Large intestine (tissue), 3 donors: Measurements from ENCODE around the gene CROCC. TPM values are rescaled to one million over a fixed set of nuclear protein-coding genes. Genes with fewer than 3 reads are reported as not detected.
A peak's percentile ranks its signal among the peaks of the same experiment; 100 is the strongest.
"Not testable (repeated sequence)": the region's sequence is repeated elsewhere in the genome, so short reads cannot be mapped to it uniquely, and the experiment has no call there.

Experiments
- DNase-seq, 2 donors: peaks; one replicate each; pipeline versions ENCODE4 v3.0.0 to v3.0.0-alpha.2; 2013
- H3K27ac ChIP-seq: one replicate; pipeline ENCODE4 v1.5.1; 2013; ENCODE audit warnings: low read length
- H3K27me3 ChIP-seq: 2 replicates; pipeline ENCODE4 v1.6.1; 2013; ENCODE audit warnings: low read length; ENCODE audit not compliant: control insufficient read depth, insufficient read depth
- H3K36me3 ChIP-seq: 2 replicates; pipeline ENCODE4 v1.6.1; 2013; ENCODE audit warnings: low read length; ENCODE audit not compliant: control insufficient read depth, insufficient read depth
- H3K4me1 ChIP-seq: one replicate; pipeline ENCODE4 v1.6.1; 2013; ENCODE audit warnings: low read length; ENCODE audit not compliant: control insufficient read depth, insufficient read depth
- H3K4me3 ChIP-seq: one replicate; pipeline ENCODE4 v1.5.1; 2013; ENCODE audit warnings: low read length
- H3K9me3 ChIP-seq: one replicate; pipeline ENCODE4 v1.6.1; 2013; ENCODE audit warnings: mild to moderate bottlenecking, low read depth, low read length, moderate library complexity; ENCODE audit not compliant: control insufficient read depth
- WGBS: methylation state at CpG from one replicate; pipeline ENCODE4 v1.1.5; 2013; ENCODE audit warnings: low lambda C conversion rate; ENCODE audit not compliant: insufficient coverage; 5-methylcytosine and 5-hydroxymethylcytosine counted together
- polyA plus RNA-seq: library from polyadenylated mRNA; unstranded; fragments of 120-200 nt; gene quantifications from one replicate; pipeline ENCODE4 v1.2.1, GENCODE V29; 2013

The CROCC gene
- polyA plus RNA-seq, 1 donor, result 24.8 TPM

GRCh38 chr1:16907870-16908758, 13.6 kb upstream of the CROCC start:
- no peak overlapping the region for H3K27ac ChIP-seq
- no peak overlapping the region for H3K4me3 ChIP-seq
- no peak for DNase-seq
- H3K27me3 ChIP-seq, result no peaks in the 10 kb centered on the region
- H3K4me1 ChIP-seq, result peaks cover 6% of the 10 kb centered on the region
- 87% methylated on average over 5 of the region's 15 CpGs for WGBS
- H3K36me3 ChIP-seq, result no peaks in the 10 kb centered on the region
- no peaks in the 10 kb centered on the region for H3K9me3 ChIP-seq

- H3K27me3 ChIP-seq, H3K36me3 ChIP-seq, H3K9me3 ChIP-seq, H3K4me1 ChIP-seq, H3K27ac ChIP-seq, DNase-seq, H3K4me3 ChIP-seq: not testable (repeated sequence)
- WGBS, result no CpG with 5 or more reads among the region's 8 CpGs
These were observed 9.6 kb upstream of the CROCC start for GRCh38 chr1:16911851-16912721.

GRCh38 chr1:16912742-16913141, 9.0 kb upstream of the CROCC start:
- not testable (repeated sequence) for DNase-seq, H3K4me1 ChIP-seq, H3K9me3 ChIP-seq, H3K4me3 ChIP-seq, H3K27ac ChIP-seq, H3K36me3 ChIP-seq, H3K27me3 ChIP-seq
- WGBS, result no CpG with 5 or more reads among the region's 8 CpGs

GRCh38 chr1:16913181-16913832, 8.4 kb upstream of the CROCC start:
- H3K27ac ChIP-seq, result peak overlapping the region; percentile 60
- no peaks in the 10 kb centered on the region for H3K36me3 ChIP-seq
- no peaks in the 10 kb centered on the region for H3K27me3 ChIP-seq
- peaks cover 7% of the 10 kb centered on the region for H3K4me1 ChIP-seq
- DNase-seq, result no peak
- no peaks in the 10 kb centered on the region for H3K9me3 ChIP-seq
- 65% methylated on average over 8 of the region's 36 CpGs for WGBS
- H3K4me3 ChIP-seq, result peak overlapping the region; percentile 69

- H3K27ac ChIP-seq, result peak overlapping the region; percentile 60
- no peaks in the 10 kb centered on the region for H3K36me3 ChIP-seq
- WGBS, result no CpG with 5 or more reads among the region's 109 CpGs
- no peaks in the 10 kb centered on the region for H3K27me3 ChIP-seq
- H3K9me3 ChIP-seq, result no peaks in the 10 kb centered on the region
- peak overlapping the region; percentile 69 for H3K4me3 ChIP-seq
- peak; percentile 99 for DNase-seq
- H3K4me1 ChIP-seq, result peaks cover 7% of the 10 kb centered on the region
These were observed 7.7 kb upstream of the CROCC start for GRCh38 chr1:16913833-16914662.

GRCh38 chr1:16914928-16915626, 6.7 kb upstream of the CROCC start:
- H3K4me1 ChIP-seq, H3K27ac ChIP-seq, DNase-seq: not testable (repeated sequence)

GRCh38 chr1:16915627-16915973, 6.1 kb upstream of the CROCC start:
- no peaks in the 10 kb centered on the region for H3K27me3 ChIP-seq
- H3K9me3 ChIP-seq, result no peaks in the 10 kb centered on the region
- H3K4me1 ChIP-seq, result peaks cover 7% of the 10 kb centered on the region
- no peak for DNase-seq
- H3K36me3 ChIP-seq, result no peaks in the 10 kb centered on the region
- WGBS, result no CpG with 5 or more reads among the region's 4 CpGs
- H3K4me3 ChIP-seq, result no peak overlapping the region
- H3K27ac ChIP-seq, result no peak overlapping the region

More at GRCh38 chr1:16914928-16915626, 6.7 kb upstream of the CROCC start:
- not testable (repeated sequence) for H3K27me3 ChIP-seq, H3K36me3 ChIP-seq, H3K9me3 ChIP-seq, H3K4me3 ChIP-seq
- WGBS, result 73% methylated on average over 3 of the region's 15 CpGs

GRCh38 chr1:16916036-16916880, 5.5 kb upstream of the CROCC start:
- DNase-seq, result not testable (repeated sequence)

GRCh38 chr1:16918371-16918770, 3.4 kb upstream of the CROCC start:
- peaks cover 14% of the 10 kb centered on the region for H3K4me1 ChIP-seq
- no peaks in the 10 kb centered on the region for H3K9me3 ChIP-seq
- no peak overlapping the region for H3K27ac ChIP-seq
- 60% methylated on average over 1 of the region's 3 CpGs for WGBS
- H3K36me3 ChIP-seq, result no peaks in the 10 kb centered on the region
- DNase-seq, result no peak
- H3K27me3 ChIP-seq, result no peaks in the 10 kb centered on the region
- no peak overlapping the region for H3K4me3 ChIP-seq

More at GRCh38 chr1:16916036-16916880, 5.5 kb upstream of the CROCC start:
- H3K4me1 ChIP-seq, result peaks cover 11% of the 10 kb centered on the region
- H3K27ac ChIP-seq, H3K36me3 ChIP-seq, H3K27me3 ChIP-seq, H3K4me3 ChIP-seq, H3K9me3 ChIP-seq: not testable (repeated sequence)
- no CpG with 5 or more reads among the region's 10 CpGs for WGBS
